Measurements from ENCODE around the gene STAC2.

Gene STAC2

GRCh38 chr17:39239640-39240314, 14.0 kb upstream of the STAC2 start:
- Mint-ChIP-seq H3K27ac (no peak overlapping the region), H3K4me3 (no peak overlapping the region), H3K9me3 (no peaks in the 10 kb centered on the region), H3K36me3 (ENCODE audit: low read depth) (no peaks in the 10 kb centered on the region), H3K4me1 (ENCODE audit: low read depth) (peaks cover 21% of the 10 kb centered on the region), H3K27me3 (peaks cover 42% of the 10 kb centered on the region)
- intact Hi-C loops (cut with micrococcal nuclease) = loop anchor here (5.0 to 10.0 kb wide), 2 partner anchors 77 to 165 kb away; no protein-coding TSS in a partner anchor

GRCh38 chr17:39238311-39238972, 12.7 kb upstream of the STAC2 start:
- H3K27me3 Mint-ChIP-seq = peaks cover 30% of the 10 kb centered on the region
- no peaks in the 10 kb centered on the region for H3K36me3 Mint-ChIP-seq (ENCODE audit: low read depth)
- intact Hi-C loops (cut with micrococcal nuclease) = loop anchor here (10.0 kb wide), 1 partner anchor 164 kb away; no protein-coding TSS in a partner anchor
- no peak overlapping the region for H3K27ac Mint-ChIP-seq
- H3K4me3 Mint-ChIP-seq = no peak overlapping the region
- peaks cover 12% of the 10 kb centered on the region for H3K4me1 Mint-ChIP-seq (ENCODE audit: low read depth)
- no peaks in the 10 kb centered on the region for H3K9me3 Mint-ChIP-seq

GRCh38 chr17:39237586-39237985, 11.8 kb upstream of the STAC2 start:
- Mint-ChIP-seq H3K36me3 (ENCODE audit: low read depth) (no peaks in the 10 kb centered on the region), H3K9me3 (no peaks in the 10 kb centered on the region), H3K4me3 (no peak overlapping the region), H3K4me1 (ENCODE audit: low read depth) (peaks cover 12% of the 10 kb centered on the region), H3K27ac (no peak overlapping the region), H3K27me3 (peaks cover 25% of the 10 kb centered on the region)
- intact Hi-C loops (cut with micrococcal nuclease) = loop anchor here (10.0 kb wide), 1 partner anchor 163 kb away; no protein-coding TSS in a partner anchor

GRCh38 chr17:39236981-39237441, 11.3 kb upstream of the STAC2 start:
- Mint-ChIP-seq H3K4me3 (no peak overlapping the region), H3K27me3 (peaks cover 29% of the 10 kb centered on the region), H3K9me3 (no peaks in the 10 kb centered on the region), H3K27ac (no peak overlapping the region), H3K4me1 (ENCODE audit: low read depth) (peaks cover 16% of the 10 kb centered on the region), H3K36me3 (ENCODE audit: low read depth) (no peaks in the 10 kb centered on the region)
- intact Hi-C loops (cut with micrococcal nuclease) = loop anchor here (10.0 kb wide), 1 partner anchor 162 kb away; no protein-coding TSS in a partner anchor

- H3K27me3 Mint-ChIP-seq = peaks cover 34% of the 10 kb centered on the region
- H3K4me3 Mint-ChIP-seq = no peak overlapping the region
- no peaks in the 10 kb centered on the region for H3K36me3 Mint-ChIP-seq (ENCODE audit: low read depth)
- H3K4me1 Mint-ChIP-seq (ENCODE audit: low read depth) = peaks cover 21% of the 10 kb centered on the region
- no peaks in the 10 kb centered on the region for H3K9me3 Mint-ChIP-seq
- intact Hi-C loops (cut with micrococcal nuclease) = loop anchor here (10.0 kb wide), 1 partner anchor 162 kb away; no protein-coding TSS in a partner anchor
- H3K27ac Mint-ChIP-seq = no peak overlapping the region
Observed at GRCh38 chr17:39236450-39236927, 10.7 kb upstream of the STAC2 start.

GRCh38 chr17:39235555-39236449, 10.1 kb upstream of the STAC2 start:
- Mint-ChIP-seq H3K27ac (no peak overlapping the region), H3K36me3 (ENCODE audit: low read depth) (no peaks in the 10 kb centered on the region), H3K4me3 (no peak overlapping the region), H3K27me3 (peaks cover 41% of the 10 kb centered on the region), H3K9me3 (no peaks in the 10 kb centered on the region), H3K4me1 (ENCODE audit: low read depth) (peaks cover 23% of the 10 kb centered on the region)
- intact Hi-C loops (cut with micrococcal nuclease) = loop anchor here (10.0 kb wide), 1 partner anchor 161 kb away; no protein-coding TSS in a partner anchor

GRCh38 chr17:39231591-39232551, 6.1 kb upstream of the STAC2 start:
- H3K27me3 Mint-ChIP-seq = peaks cover 53% of the 10 kb centered on the region
- peaks cover 18% of the 10 kb centered on the region for H3K4me1 Mint-ChIP-seq (ENCODE audit: low read depth)
- intact Hi-C loops (cut with micrococcal nuclease) = loop anchor here (10.0 kb wide), 1 partner anchor 157 kb away; no protein-coding TSS in a partner anchor
- no peaks in the 10 kb centered on the region for H3K36me3 Mint-ChIP-seq (ENCODE audit: low read depth)
- H3K9me3 Mint-ChIP-seq = no peaks in the 10 kb centered on the region
- H3K4me3 Mint-ChIP-seq = no peak overlapping the region
- H3K27ac Mint-ChIP-seq = peak overlapping the region; percentile 15

- intact Hi-C loops (cut with micrococcal nuclease) = loop anchor here (10.0 kb wide), 1 partner anchor 156 kb away; no protein-coding TSS in a partner anchor
- no peak overlapping the region for H3K27ac Mint-ChIP-seq
Observed at GRCh38 chr17:39231091-39231561, 5.4 kb upstream of the STAC2 start.

GRCh38 chr17:39230361-39230760, 4.6 kb upstream of the STAC2 start:
- H3K4me1 Mint-ChIP-seq (ENCODE audit: low read depth) = peaks cover 26% of the 10 kb centered on the region
- no peak overlapping the region for H3K27ac Mint-ChIP-seq
- no peaks in the 10 kb centered on the region for H3K9me3 Mint-ChIP-seq
- H3K36me3 Mint-ChIP-seq (ENCODE audit: low read depth) = no peaks in the 10 kb centered on the region
- H3K4me3 Mint-ChIP-seq = no peak overlapping the region
- H3K27me3 Mint-ChIP-seq = peaks cover 64% of the 10 kb centered on the region
- intact Hi-C loops (cut with micrococcal nuclease) = loop anchor here (10.0 kb wide), 1 partner anchor 156 kb away; no protein-coding TSS in a partner anchor

More at GRCh38 chr17:39231091-39231561, 5.4 kb upstream of the STAC2 start:
- H3K36me3 Mint-ChIP-seq (ENCODE audit: low read depth) = no peaks in the 10 kb centered on the region
- H3K4me3 Mint-ChIP-seq = no peak overlapping the region
- H3K27me3 Mint-ChIP-seq = peaks cover 59% of the 10 kb centered on the region
- no peaks in the 10 kb centered on the region for H3K9me3 Mint-ChIP-seq
- peaks cover 21% of the 10 kb centered on the region for H3K4me1 Mint-ChIP-seq (ENCODE audit: low read depth)

GRCh38 chr17:39229274-39229913, 3.6 kb upstream of the STAC2 start:
- Mint-ChIP-seq H3K4me1 (ENCODE audit: low read depth) (peaks cover 35% of the 10 kb centered on the region), H3K4me3 (no peak overlapping the region), H3K36me3 (ENCODE audit: low read depth) (no peaks in the 10 kb centered on the region), H3K9me3 (no peaks in the 10 kb centered on the region), H3K27me3 (peaks cover 74% of the 10 kb centered on the region), H3K27ac (no peak overlapping the region)
- intact Hi-C loops (cut with micrococcal nuclease) = no loop called here

GRCh38 chr17:39227364-39227919, 1.7 kb upstream of the STAC2 start:
- H3K4me3 Mint-ChIP-seq = no peak overlapping the region
- H3K9me3 Mint-ChIP-seq = no peaks in the 10 kb centered on the region
- H3K27ac Mint-ChIP-seq = no peak overlapping the region
- H3K4me1 Mint-ChIP-seq (ENCODE audit: low read depth) = peaks cover 39% of the 10 kb centered on the region
- H3K27me3 Mint-ChIP-seq = peaks cover 91% of the 10 kb centered on the region
- intact Hi-C loops (cut with micrococcal nuclease) = no loop called here
- no peaks in the 10 kb centered on the region for H3K36me3 Mint-ChIP-seq (ENCODE audit: low read depth)

All from dendritic cell treated with granulocyte-macrophage colony-stimulating factor and Interleukin-4, amounts not matched to agents 40 ng/mL and 50 ng/mL, for 4 days (primary cell).